ENCODE data around the gene TMA7B. TPM values are rescaled to one million over a fixed set of nuclear protein-coding genes. Genes with fewer than 3 reads are reported as not detected.

Gene TMA7B
- total RNA-seq, 1 experiment from 2014 or later = not detected

GRCh38 chr22:40009292-40009774, 49.1 kb downstream of the TMA7B start:
- no peak for DNase-seq (ENCODE audit: low spot score)
- in situ Hi-C loops (cut with HindIII; ENCODE audit: low sequenced_read_pairs) = loop anchor here (10.0 kb wide), 1 partner anchor 85 kb away; no protein-coding TSS in a partner anchor

DNA sequence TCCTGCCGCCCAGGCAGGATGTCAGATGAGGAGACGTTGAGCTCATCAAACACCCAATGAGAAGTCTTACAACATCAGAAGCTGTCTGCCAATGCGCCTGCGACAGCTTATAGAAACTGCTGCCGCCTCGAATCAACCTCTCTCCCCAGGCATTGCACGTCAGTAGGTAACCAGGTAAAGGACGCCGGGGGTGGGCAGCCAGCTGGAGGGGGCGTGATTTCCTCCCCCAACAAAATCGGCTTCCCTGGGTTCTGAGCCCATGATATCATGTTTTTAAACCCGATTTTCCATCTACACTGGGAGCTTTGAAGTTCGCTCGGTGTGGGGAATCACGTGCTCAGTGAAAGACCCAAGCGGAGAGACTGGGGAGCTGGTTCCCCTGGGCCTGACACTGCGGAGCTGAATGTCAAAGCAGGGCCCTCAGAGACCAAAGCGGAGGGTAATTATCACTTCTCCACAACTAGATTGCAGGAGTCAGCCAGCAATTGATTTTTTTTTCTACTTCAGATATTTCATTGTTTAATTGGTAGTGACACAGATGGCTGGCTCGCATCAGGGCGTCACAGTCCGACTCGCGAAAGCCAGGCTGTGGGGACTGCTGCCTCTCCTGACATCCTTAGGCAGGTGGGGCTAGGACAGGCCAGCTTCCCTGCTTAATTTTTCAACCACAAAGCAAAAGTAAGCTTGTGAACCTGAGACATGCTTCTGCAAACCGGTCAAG, 49.9 kb downstream of the TMA7B start:
- in situ Hi-C loops (cut with HindIII; ENCODE audit: low sequenced_read_pairs) = loop anchor here (10.0 kb wide), 1 partner anchor 85 kb away; no protein-coding TSS in a partner anchor
- DNase-seq (ENCODE audit: low spot score) = no peak

GRCh38 chr22:40010746-40011145, 50.5 kb downstream of the TMA7B start:
- no peak for DNase-seq (ENCODE audit: low spot score)
- in situ Hi-C loops (cut with HindIII; ENCODE audit: low sequenced_read_pairs) = no loop called here

Other genes starting within 250 kb of the TMA7B start
- gene ENTHD1, start 66.6 kb upstream of the TMA7B start, total RNA-seq (2014; rRNA removed; shearing (Covaris generic)) = not detected in 2 replicates
- gene GRAP2, start 59.3 kb upstream of the TMA7B start, total RNA-seq (2014; rRNA removed; shearing (Covaris generic)) = 0.47 and 0.49 TPM in 2 replicates
- gene FAM83F, start 34.6 kb downstream of the TMA7B start, total RNA-seq (2014; rRNA removed; shearing (Covaris generic)) = 0.12 and 0.27 TPM in 2 replicates
- 11.1 TPM in 2 replicates for gene TNRC6B, start 217.5 kb downstream of the TMA7B start, total RNA-seq (2014; rRNA removed; shearing (Covaris generic))